Measurements from ENCODE around the gene CLIP2.
"Not testable (repeated sequence)": the region's sequence is repeated elsewhere in the genome, so short reads cannot be mapped to it uniquely, and the experiment has no call there.

Gene CLIP2

GRCh38 chr7:74420006-74420405 lies 130.8 kb downstream of the CLIP2 start:
- no peaks in the 10 kb centered on the region for H3K9me3 ChIP-seq (ENCODE audit: control insufficient read depth, low read length)
- no peaks in the 10 kb centered on the region for H3K36me3 ChIP-seq (ENCODE audit: control insufficient read depth, insufficient read depth, low read length)
- H3K4me1 ChIP-seq (ENCODE audit: control insufficient read depth, insufficient read depth, low read length, poor library complexity, severe bottlenecking): no peaks in the 10 kb centered on the region
- DNase-seq: no peak
- H3K27me3 ChIP-seq (replicated peaks; ENCODE audit: control insufficient read depth, insufficient read depth, low read length, poor library complexity, severe bottlenecking): no peaks in the 10 kb centered on the region
- no peak overlapping the region for H3K27ac ChIP-seq (ENCODE audit: insufficient read depth, low read length, poor library complexity, severe bottlenecking)
- no peak overlapping the region for H3K4me3 ChIP-seq (ENCODE audit: insufficient read depth, low read depth, low read length, poor library complexity, severe bottlenecking)

GRCh38 chr7:74424291-74424880 lies 135.2 kb downstream of the CLIP2 start:
- DNase-seq: no peak
- Histone ChIP-seq H3K27ac (ENCODE audit: insufficient read depth, low read length, poor library complexity, severe bottlenecking) (no peak overlapping the region), H3K27me3 (replicated peaks; ENCODE audit: control insufficient read depth, insufficient read depth, low read length, poor library complexity, severe bottlenecking) (no peaks in the 10 kb centered on the region), H3K36me3 (ENCODE audit: control insufficient read depth, insufficient read depth, low read length) (no peaks in the 10 kb centered on the region), H3K4me3 (ENCODE audit: insufficient read depth, low read depth, low read length, poor library complexity, severe bottlenecking) (no peak overlapping the region), H3K9me3 (ENCODE audit: control insufficient read depth, low read length) (no peaks in the 10 kb centered on the region), H3K4me1 (ENCODE audit: control insufficient read depth, insufficient read depth, low read length, poor library complexity, severe bottlenecking) (no peaks in the 10 kb centered on the region)

- no peak for DNase-seq
- Histone ChIP-seq H3K27ac (ENCODE audit: insufficient read depth, low read length, poor library complexity, severe bottlenecking) (no peak overlapping the region), H3K4me3 (ENCODE audit: insufficient read depth, low read depth, low read length, poor library complexity, severe bottlenecking) (no peak overlapping the region), H3K36me3 (ENCODE audit: control insufficient read depth, insufficient read depth, low read length) (no peaks in the 10 kb centered on the region), H3K27me3 (replicated peaks; ENCODE audit: control insufficient read depth, insufficient read depth, low read length, poor library complexity, severe bottlenecking) (no peaks in the 10 kb centered on the region), H3K9me3 (ENCODE audit: control insufficient read depth, low read length) (no peaks in the 10 kb centered on the region), H3K4me1 (ENCODE audit: control insufficient read depth, insufficient read depth, low read length, poor library complexity, severe bottlenecking) (no peaks in the 10 kb centered on the region)
Measured at GRCh38 chr7:74428023-74428422, 138.8 kb downstream of the CLIP2 start.

GRCh38 chr7:74429153-74429747 lies 140.0 kb downstream of the CLIP2 start:
- no peak for DNase-seq

GRCh38 chr7:74430409-74430808 lies 141.2 kb downstream of the CLIP2 start:
- H3K4me3 ChIP-seq (ENCODE audit: insufficient read depth, low read depth, low read length, poor library complexity, severe bottlenecking); DNase-seq: not testable (repeated sequence)

More at GRCh38 chr7:74429153-74429747, 140.0 kb downstream of the CLIP2 start:
- H3K27ac ChIP-seq (ENCODE audit: insufficient read depth, low read length, poor library complexity, severe bottlenecking): no peak overlapping the region
- no peak overlapping the region for H3K4me3 ChIP-seq (ENCODE audit: insufficient read depth, low read depth, low read length, poor library complexity, severe bottlenecking)
- H3K36me3 ChIP-seq (ENCODE audit: control insufficient read depth, insufficient read depth, low read length): no peaks in the 10 kb centered on the region
- no peaks in the 10 kb centered on the region for H3K4me1 ChIP-seq (ENCODE audit: control insufficient read depth, insufficient read depth, low read length, poor library complexity, severe bottlenecking)
- H3K27me3 ChIP-seq (replicated peaks; ENCODE audit: control insufficient read depth, insufficient read depth, low read length, poor library complexity, severe bottlenecking): no peaks in the 10 kb centered on the region
- no peaks in the 10 kb centered on the region for H3K9me3 ChIP-seq (ENCODE audit: control insufficient read depth, low read length)

GRCh38 chr7:74430961-74431466 lies 141.8 kb downstream of the CLIP2 start:
- Histone ChIP-seq H3K4me3 (ENCODE audit: insufficient read depth, low read depth, low read length, poor library complexity, severe bottlenecking) (no peak overlapping the region), H3K9me3 (ENCODE audit: control insufficient read depth, low read length) (no peaks in the 10 kb centered on the region)
- no peak for DNase-seq

More at GRCh38 chr7:74430409-74430808, 141.2 kb downstream of the CLIP2 start:
- not testable (repeated sequence) for H3K36me3 ChIP-seq (ENCODE audit: control insufficient read depth, insufficient read depth, low read length); H3K27me3 ChIP-seq (replicated peaks; ENCODE audit: control insufficient read depth, insufficient read depth, low read length, poor library complexity, severe bottlenecking); H3K9me3 ChIP-seq (ENCODE audit: control insufficient read depth, low read length); H3K27ac ChIP-seq (ENCODE audit: insufficient read depth, low read length, poor library complexity, severe bottlenecking); H3K4me1 ChIP-seq (ENCODE audit: control insufficient read depth, insufficient read depth, low read length, poor library complexity, severe bottlenecking)

GRCh38 chr7:74437291-74437571 lies 148.0 kb downstream of the CLIP2 start:
- not testable (repeated sequence) for H3K36me3 ChIP-seq (ENCODE audit: control insufficient read depth, insufficient read depth, low read length); H3K4me3 ChIP-seq (ENCODE audit: insufficient read depth, low read depth, low read length, poor library complexity, severe bottlenecking); H3K27me3 ChIP-seq (replicated peaks; ENCODE audit: control insufficient read depth, insufficient read depth, low read length, poor library complexity, severe bottlenecking); H3K4me1 ChIP-seq (ENCODE audit: control insufficient read depth, insufficient read depth, low read length, poor library complexity, severe bottlenecking); H3K27ac ChIP-seq (ENCODE audit: insufficient read depth, low read length, poor library complexity, severe bottlenecking); H3K9me3 ChIP-seq (ENCODE audit: control insufficient read depth, low read length); DNase-seq

More at GRCh38 chr7:74430961-74431466, 141.8 kb downstream of the CLIP2 start:
- no peaks in the 10 kb centered on the region for H3K36me3 ChIP-seq (ENCODE audit: control insufficient read depth, insufficient read depth, low read length)
- H3K27ac ChIP-seq (ENCODE audit: insufficient read depth, low read length, poor library complexity, severe bottlenecking): no peak overlapping the region
- no peaks in the 10 kb centered on the region for H3K27me3 ChIP-seq (replicated peaks; ENCODE audit: control insufficient read depth, insufficient read depth, low read length, poor library complexity, severe bottlenecking)
- no peaks in the 10 kb centered on the region for H3K4me1 ChIP-seq (ENCODE audit: control insufficient read depth, insufficient read depth, low read length, poor library complexity, severe bottlenecking)

- Histone ChIP-seq H3K27ac (ENCODE audit: insufficient read depth, low read length, poor library complexity, severe bottlenecking) (no peak overlapping the region), H3K36me3 (ENCODE audit: control insufficient read depth, insufficient read depth, low read length) (no peaks in the 10 kb centered on the region), H3K4me1 (ENCODE audit: control insufficient read depth, insufficient read depth, low read length, poor library complexity, severe bottlenecking) (no peaks in the 10 kb centered on the region), H3K27me3 (replicated peaks; ENCODE audit: control insufficient read depth, insufficient read depth, low read length, poor library complexity, severe bottlenecking) (no peaks in the 10 kb centered on the region), H3K4me3 (ENCODE audit: insufficient read depth, low read depth, low read length, poor library complexity, severe bottlenecking) (no peak overlapping the region), H3K9me3 (ENCODE audit: control insufficient read depth, low read length) (no peaks in the 10 kb centered on the region)
- DNase-seq: no peak
Measured at GRCh38 chr7:74438327-74438726, 149.1 kb downstream of the CLIP2 start.

GRCh38 chr7:74439541-74439940 lies 150.3 kb downstream of the CLIP2 start:
- H3K4me1 ChIP-seq (ENCODE audit: control insufficient read depth, insufficient read depth, low read length, poor library complexity, severe bottlenecking): no peaks in the 10 kb centered on the region
- no peak overlapping the region for H3K27ac ChIP-seq (ENCODE audit: insufficient read depth, low read length, poor library complexity, severe bottlenecking)
- no peak overlapping the region for H3K4me3 ChIP-seq (ENCODE audit: insufficient read depth, low read depth, low read length, poor library complexity, severe bottlenecking)
- no peaks in the 10 kb centered on the region for H3K36me3 ChIP-seq (ENCODE audit: control insufficient read depth, insufficient read depth, low read length)
- no peaks in the 10 kb centered on the region for H3K27me3 ChIP-seq (replicated peaks; ENCODE audit: control insufficient read depth, insufficient read depth, low read length, poor library complexity, severe bottlenecking)
- DNase-seq: no peak
- H3K9me3 ChIP-seq (ENCODE audit: control insufficient read depth, low read length): no peaks in the 10 kb centered on the region

GRCh38 chr7:74440143-74440542 lies 150.9 kb downstream of the CLIP2 start:
- not testable (repeated sequence) for DNase-seq

More at GRCh38 chr7:74440143-74440542, 150.9 kb downstream of the CLIP2 start:
- not testable (repeated sequence) for H3K9me3 ChIP-seq (ENCODE audit: control insufficient read depth, low read length); H3K36me3 ChIP-seq (ENCODE audit: control insufficient read depth, insufficient read depth, low read length); H3K27ac ChIP-seq (ENCODE audit: insufficient read depth, low read length, poor library complexity, severe bottlenecking); H3K4me3 ChIP-seq (ENCODE audit: insufficient read depth, low read depth, low read length, poor library complexity, severe bottlenecking); H3K27me3 ChIP-seq (replicated peaks; ENCODE audit: control insufficient read depth, insufficient read depth, low read length, poor library complexity, severe bottlenecking); H3K4me1 ChIP-seq (ENCODE audit: control insufficient read depth, insufficient read depth, low read length, poor library complexity, severe bottlenecking)

All from effector memory CD4-positive, alpha-beta T cell (primary cell).